ENCODE data around the gene FIGNL2. TPM values are rescaled to one million over a fixed set of nuclear protein-coding genes. Genes with fewer than 3 reads are reported as not detected.

The FIGNL2 gene
- total and polyA plus RNA-seq, 9 of the 15 experiments (the other 6 are each of a cell fraction or from before 2014, with no cell fraction given) = 0.01 TPM; not detected in 8

- peak in 1 of 2 experiments; percentile 83; a peak in 2 of 4 replicates for TF ChIP-seq ZMIZ1 (IDR thresholded peaks at IDR 0.05; ENCODE audit: low read depth in 2 of 2, low read length in 2 of 2)
- peak; percentile 53; the same call in 1 of the 2 replicates for TF ChIP-seq RNF2 (IDR thresholded peaks at IDR 0.05)
- peak; percentile 31 for TF ChIP-seq VEZF1 (CRISPR knock-in tag; IDR thresholded peaks at IDR 0.05)
- no peak for TF ChIP-seq CHD7 (IDR thresholded peaks at IDR 0.05; ENCODE audit: low read depth, low read length)
- TF ChIP-seq CHD1 (IDR thresholded peaks at IDR 0.05; ENCODE audit: low read length) = no peak
- TF ChIP-seq ZNF41 (CRISPR knock-in tag; conservative IDR thresholded peaks at IDR 0.05) = 0 out of 2 replicates have a peak, but pooled peaks have one; percentile 12
- peak; percentile 11; the same call in 1 of the 2 replicates for TF ChIP-seq PYGO2 (tag; IDR thresholded peaks at IDR 0.05)
- TF ChIP-seq ARID2 (IDR thresholded peaks at IDR 0.05) = no peak
- TF ChIP-seq NCOA2 (IDR thresholded peaks at IDR 0.05; ENCODE audit: partially characterized antibody in 2 of 2) = peak in 1 of 2 experiments; percentile 23
- no peak for TF ChIP-seq ZKSCAN3 (CRISPR knock-in tag; IDR thresholded peaks at IDR 0.05)
- TF ChIP-seq ZNF184 (CRISPR knock-in tag; IDR thresholded peaks at IDR 0.05) = no peak
- TF ChIP-seq YBX1 (IDR thresholded peaks at IDR 0.05) = no peak
These were observed 36.2 kb upstream of the FIGNL2 start (continued) for GRCh38 chr12:51884676-51885229.

Measured in K562 (cell line).